Measurements from ENCODE around the gene EIF1AY.

The EIF1AY gene

GRCh38 chrY:20575531-20576121, at the start of gene EIF1AY:
EIF1AY (plus strand) TSS chrY:20575776; CDS start chrY:20575872, 96 bp downstream.
- TF ChIP-seq, protein P1, sequence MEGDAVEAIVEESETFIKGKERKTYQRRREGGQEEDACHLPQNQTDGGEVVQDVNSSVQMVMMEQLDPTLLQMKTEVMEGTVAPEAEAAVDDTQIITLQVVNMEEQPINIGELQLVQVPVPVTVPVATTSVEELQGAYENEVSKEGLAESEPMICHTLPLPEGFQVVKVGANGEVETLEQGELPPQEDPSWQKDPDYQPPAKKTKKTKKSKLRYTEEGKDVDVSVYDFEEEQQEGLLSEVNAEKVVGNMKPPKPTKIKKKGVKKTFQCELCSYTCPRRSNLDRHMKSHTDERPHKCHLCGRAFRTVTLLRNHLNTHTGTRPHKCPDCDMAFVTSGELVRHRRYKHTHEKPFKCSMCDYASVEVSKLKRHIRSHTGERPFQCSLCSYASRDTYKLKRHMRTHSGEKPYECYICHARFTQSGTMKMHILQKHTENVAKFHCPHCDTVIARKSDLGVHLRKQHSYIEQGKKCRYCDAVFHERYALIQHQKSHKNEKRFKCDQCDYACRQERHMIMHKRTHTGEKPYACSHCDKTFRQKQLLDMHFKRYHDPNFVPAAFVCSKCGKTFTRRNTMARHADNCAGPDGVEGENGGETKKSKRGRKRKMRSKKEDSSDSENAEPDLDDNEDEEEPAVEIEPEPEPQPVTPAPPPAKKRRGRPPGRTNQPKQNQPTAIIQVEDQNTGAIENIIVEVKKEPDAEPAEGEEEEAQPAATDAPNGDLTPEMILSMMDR (IDR thresholded peaks at IDR 0.05; ENCODE audit: control insufficient read depth, insufficient read depth, low read depth, low read length, missing control alignments), result no peak
- DNase-seq (ENCODE audit: low read depth), result no peak
- H3K4me3 ChIP-seq (ENCODE audit: control insufficient read depth, low read depth, low read length), result no peak within 1 kb of the TSS

DNA sequence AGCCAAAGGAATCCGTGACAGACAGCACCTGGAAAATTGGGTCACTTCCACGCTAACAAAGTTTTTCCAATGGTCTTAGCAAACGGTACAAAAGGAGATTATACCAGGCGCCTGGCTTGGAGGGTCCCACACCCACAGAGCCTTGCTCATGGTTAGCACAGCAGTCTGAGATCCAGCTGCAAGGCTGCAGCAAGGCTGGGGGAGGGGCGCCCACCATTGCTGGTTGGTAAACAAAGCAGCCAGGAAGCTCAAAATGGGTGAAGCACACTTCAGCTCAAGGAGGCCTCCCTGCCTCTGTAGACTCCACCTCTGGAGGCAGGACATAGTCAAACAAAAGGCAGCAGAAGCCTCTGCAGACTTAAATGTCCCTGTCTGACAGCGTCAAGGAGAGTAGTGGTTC, 47.1 kb upstream of the EIF1AY start:
- no peak for DNase-seq (ENCODE audit: low read depth)
- TF ChIP-seq, protein P1 (IDR thresholded peaks at IDR 0.05; ENCODE audit: control insufficient read depth, insufficient read depth, low read depth, low read length, missing control alignments), result no peak

GRCh38 chrY:20538186-20538585, 37.4 kb upstream of the EIF1AY start:
- no peak for DNase-seq (ENCODE audit: low read depth)
- TF ChIP-seq, protein P1 (IDR thresholded peaks at IDR 0.05; ENCODE audit: control insufficient read depth, insufficient read depth, low read depth, low read length, missing control alignments), result no peak

More for the DNA sequence above, 47.1 kb upstream of the EIF1AY start:
- no peak overlapping the region for H3K4me3 ChIP-seq (ENCODE audit: control insufficient read depth, low read depth, low read length)

GRCh38 chrY:20538933-20539332, 36.6 kb upstream of the EIF1AY start:
- DNase-seq (ENCODE audit: low read depth), result no peak
- no peak overlapping the region for H3K4me3 ChIP-seq (ENCODE audit: control insufficient read depth, low read depth, low read length)
- TF ChIP-seq, protein P1 (IDR thresholded peaks at IDR 0.05; ENCODE audit: control insufficient read depth, insufficient read depth, low read depth, low read length, missing control alignments), result no peak

More at GRCh38 chrY:20538186-20538585, 37.4 kb upstream of the EIF1AY start:
- no peak overlapping the region for H3K4me3 ChIP-seq (ENCODE audit: control insufficient read depth, low read depth, low read length)

GRCh38 chrY:20544451-20544960, 31.1 kb upstream of the EIF1AY start:
- DNase-seq (ENCODE audit: low read depth), result no peak
- TF ChIP-seq, protein P1 (IDR thresholded peaks at IDR 0.05; ENCODE audit: control insufficient read depth, insufficient read depth, low read depth, low read length, missing control alignments), result no peak
- H3K4me3 ChIP-seq (ENCODE audit: control insufficient read depth, low read depth, low read length), result no peak overlapping the region

GRCh38 chrY:20546071-20546470, 29.5 kb upstream of the EIF1AY start:
- DNase-seq (ENCODE audit: low read depth), result no peak
- TF ChIP-seq, protein P1 (IDR thresholded peaks at IDR 0.05; ENCODE audit: control insufficient read depth, insufficient read depth, low read depth, low read length, missing control alignments), result no peak
- no peak overlapping the region for H3K4me3 ChIP-seq (ENCODE audit: control insufficient read depth, low read depth, low read length)

Measured in AG09309 (cell line).